Astrocyte (in vitro differentiated cells and primary cell): ENCODE results near the gene UGCG.

ENCODE experiments used
- CTCF ChIP-seq: IDR thresholded peaks from 2 replicates; pipeline ENCODE4 v1.5.1; 2011; ENCODE audit warnings: low read depth, mild to moderate bottlenecking, inconsistent platforms, low read length, moderate library complexity; ENCODE audit not compliant: insufficient read depth
- EZH2 ChIP-seq: IDR thresholded peaks from 2 replicates; pipeline ENCODE4 v1.6.1; 2012; ENCODE audit warnings: mild to moderate bottlenecking, low read length, inconsistent platforms; ENCODE audit not compliant: insufficient read depth

- TF ChIP-seq EZH2 = no peak
- no peak for TF ChIP-seq CTCF
These were observed 28.1 kb upstream of the UGCG start for GRCh38 chr9:111868475-111868874.
